Measurements from ENCODE around the gene SBF2.

DNA sequence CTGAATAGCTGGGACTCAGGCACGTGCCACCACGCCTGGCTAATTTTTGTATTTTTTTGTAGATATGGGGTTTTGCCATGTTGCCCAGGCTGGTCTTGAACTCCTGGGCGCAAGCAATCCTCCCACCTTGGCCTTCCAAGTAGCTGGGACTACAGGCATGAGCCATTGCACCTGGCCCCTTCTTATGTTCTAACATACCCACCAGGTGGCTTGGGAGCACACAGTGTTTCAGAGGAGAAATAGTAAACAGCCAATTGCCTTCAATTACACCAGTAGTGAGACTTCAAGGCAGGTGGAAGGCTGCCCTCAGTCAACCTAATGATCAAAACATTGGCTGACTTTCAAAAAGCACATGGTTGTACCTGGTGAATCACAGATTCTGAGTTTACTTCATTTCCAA lies 462.9 kb downstream of the SBF2 start:
- TF ChIP-seq NFRKB (IDR thresholded peaks at IDR 0.05): no peak
- TF ChIP-seq, protein P1, sequence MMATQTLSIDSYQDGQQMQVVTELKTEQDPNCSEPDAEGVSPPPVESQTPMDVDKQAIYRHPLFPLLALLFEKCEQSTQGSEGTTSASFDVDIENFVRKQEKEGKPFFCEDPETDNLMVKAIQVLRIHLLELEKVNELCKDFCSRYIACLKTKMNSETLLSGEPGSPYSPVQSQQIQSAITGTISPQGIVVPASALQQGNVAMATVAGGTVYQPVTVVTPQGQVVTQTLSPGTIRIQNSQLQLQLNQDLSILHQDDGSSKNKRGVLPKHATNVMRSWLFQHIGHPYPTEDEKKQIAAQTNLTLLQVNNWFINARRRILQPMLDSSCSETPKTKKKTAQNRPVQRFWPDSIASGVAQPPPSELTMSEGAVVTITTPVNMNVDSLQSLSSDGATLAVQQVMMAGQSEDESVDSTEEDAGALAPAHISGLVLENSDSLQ (IDR thresholded peaks at IDR 0.05): no peak
- TF ChIP-seq FOXK2 (IDR thresholded peaks at IDR 0.05): no peak
- no peak for TF ChIP-seq BHLHE40 (IDR thresholded peaks at IDR 0.05; ENCODE audit: borderline replicate concordance)
- no peak for TF ChIP-seq SP1 (IDR thresholded peaks at IDR 0.05)
- TF ChIP-seq ZNF384 (IDR thresholded peaks at IDR 0.05): no peak
- TF ChIP-seq SUZ12 (IDR thresholded peaks at IDR 0.05): no peak
- no peak for TF ChIP-seq FOXM1 (IDR thresholded peaks at IDR 0.05; ENCODE audit: borderline replicate concordance)

Data from HEK293T (cell line).